Caco-2 (cell line): Measurements from ENCODE around the gene ZDHHC3. TPM values are rescaled to one million over a fixed set of nuclear protein-coding genes. Genes with fewer than 3 reads are reported as not detected.

ENCODE experiments used
- BruUV-seq: library from RNA; stranded (reverse); fragments of 400-500 nt; replicated peaks from 2 replicates; lab custom pipeline; 2021; lab: Mats Ljungman, UMichigan
- CTCF ChIA-PET: fragments of 300-600 bp; sonication (Branson Sonifier 250); formaldehyde crosslinking; loops from one replicate; lab custom pipeline; 2022; ENCODE audit warnings: antibody characterized with exemption; lab: Charles Lee
- POLR2A ChIA-PET: fragments of 300-600 bp; sonication (Branson Sonifier 250); formaldehyde crosslinking; loops from one replicate; lab custom pipeline; 2022; ENCODE audit warnings: antibody characterized with exemption; lab: Charles Lee
- DNase-seq, 2 experiments: peaks; one replicate each; pipeline versions ENCODE4 v3.0.0 to v3.0.0-alpha.2; 2020 to 2022
- H3K27me3 ChIP-seq: replicated peaks from 2 replicates; pipeline ENCODE4 v1.6.0; 2011; ENCODE audit warnings: low read length; ENCODE audit not compliant: control insufficient read depth, insufficient read depth
- H3K36me3 ChIP-seq: 2 replicates; pipeline ENCODE4 v1.5.1; 2011; ENCODE audit warnings: low read length; ENCODE audit not compliant: control insufficient read depth, insufficient read depth
- H3K4me1 ChIP-seq: fragments of 250-450 bp; sonication (Bioruptor Pico); 2 replicates; pipeline ENCODE4 v1.5.1; 2020; ENCODE audit warnings: mild to moderate bottlenecking
- H3K4me3 ChIP-seq: 2 replicates; pipeline ENCODE4 v1.5.1; 2011; ENCODE audit warnings: low read depth, mild to moderate bottlenecking, control low read depth, low read length
- H3K9me3 ChIP-seq: fragments of 250-450 bp; sonication (Bioruptor Pico); 2 replicates; pipeline ENCODE4 v1.5.1; 2020; ENCODE audit warnings: mild to moderate bottlenecking, moderate library complexity
- H3K27ac Mint-ChIP-seq: one replicate; pipeline ENCODE4 v1.8.0; 2022; ENCODE audit warnings: mixed read lengths; ENCODE audit not compliant: unreplicated experiment
- H3K27me3 Mint-ChIP-seq: one replicate; pipeline ENCODE4 v1.8.0; 2022; ENCODE audit warnings: mixed read lengths; ENCODE audit not compliant: insufficient read depth, unreplicated experiment
- H3K36me3 Mint-ChIP-seq: one replicate; pipeline ENCODE4 v1.8.0; 2022; ENCODE audit warnings: mild to moderate bottlenecking, mixed read lengths; ENCODE audit not compliant: insufficient read depth, unreplicated experiment
- H3K4me1 Mint-ChIP-seq: one replicate; pipeline ENCODE4 v1.8.0; 2022; ENCODE audit warnings: low read depth, mixed read lengths; ENCODE audit not compliant: unreplicated experiment
- H3K4me3 Mint-ChIP-seq: one replicate; pipeline ENCODE4 v1.8.0; 2022; ENCODE audit warnings: mild to moderate bottlenecking, moderate library complexity, mixed read lengths; ENCODE audit not compliant: unreplicated experiment
- H3K9me3 Mint-ChIP-seq: one replicate; pipeline ENCODE4 v1.8.0; 2022; ENCODE audit warnings: mixed read lengths; ENCODE audit not compliant: unreplicated experiment
- intact Hi-C: fragments of 100-400 bp; cut with micrococcal nuclease; formaldehyde crosslinking; loops from one replicate; pipeline ENCODE4 v1.10.0; 2022; ENCODE audit not compliant: unreplicated experiment
- total RNA-seq: library from RNA; stranded (reverse); gene quantifications from 2 replicates; pipeline ENCODE4 v1.2.3, GENCODE V29; 2022
- TF ChIP-seq, protein P1 (sequence below), 2 experiments: fragments of 200-600 bp in 1 of 2; IDR thresholded peaks; 1 replicate in 1 of 2; 2 replicates in 1 of 2; pipeline versions ENCODE4 v1.5.1 to v1.8.0; 2011 to 2022; ENCODE audit warnings: antibody characterized with exemption in 1 of 2, control low read depth in 1 of 2, inconsistent platforms in 1 of 2, low read depth in 1 of 2, low read length in 1 of 2, mild to moderate bottlenecking in 1 of 2, moderate library complexity in 1 of 2; ENCODE audit not compliant: insufficient read depth in 1 of 2, severe bottlenecking in 1 of 2, unreplicated experiment in 1 of 2

ZDHHC3 gene
- total RNA-seq, 1 experiment from 2014 or later = 71.3 TPM

DNA sequence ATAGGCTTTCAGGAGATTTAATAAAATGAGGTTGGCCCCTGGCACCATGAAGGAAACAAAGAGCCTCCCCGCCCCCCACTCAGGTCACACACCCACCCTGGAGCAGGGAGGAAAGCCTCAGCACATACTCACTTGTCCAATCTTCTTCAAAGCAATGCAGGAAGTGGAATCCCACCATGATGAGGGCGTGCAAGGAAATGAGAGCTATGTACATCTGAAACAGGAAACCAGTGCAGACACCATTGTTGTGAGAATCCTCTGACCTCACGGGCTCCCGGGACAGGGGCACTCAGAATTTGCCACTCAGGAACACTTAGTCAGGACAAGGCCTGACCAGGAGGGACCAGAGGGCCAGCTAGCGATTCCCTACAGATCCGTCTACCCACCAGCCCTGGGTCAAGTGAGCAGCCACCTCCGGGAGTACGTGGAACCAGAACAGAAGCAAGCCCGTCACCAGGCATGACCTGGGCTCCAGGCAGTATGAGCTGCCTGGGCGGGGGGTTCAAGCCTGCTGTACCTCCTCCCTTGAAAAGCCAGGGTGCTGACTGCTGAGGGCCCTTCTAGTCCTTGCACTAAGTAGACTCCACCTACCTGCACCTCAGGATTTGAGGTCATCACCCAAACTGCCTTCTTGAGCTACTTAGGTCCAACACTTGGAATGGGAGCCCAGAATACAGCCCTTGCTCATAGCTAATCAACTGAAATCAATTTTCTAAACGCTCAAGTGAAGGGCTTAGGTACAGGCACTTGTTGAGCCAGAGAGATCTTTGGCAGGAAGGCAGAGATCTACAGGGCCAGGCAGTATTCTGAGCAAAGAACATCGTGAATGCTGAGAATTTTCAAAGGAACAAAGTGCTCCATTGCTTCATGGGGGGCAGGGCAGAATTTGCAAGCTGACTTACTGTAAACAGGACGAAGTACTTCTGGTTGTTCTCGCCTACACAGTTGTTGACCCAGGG lies 42.7 kb downstream of the ZDHHC3 start:
- CTCF ChIA-PET = no interaction called here
- Mint-ChIP-seq H3K4me3 (no peak overlapping the region), H3K36me3 (peaks cover 43% of the 10 kb centered on the region), H3K27me3 (no peaks in the 10 kb centered on the region), H3K9me3 (no peaks in the 10 kb centered on the region), H3K4me1 (no peaks in the 10 kb centered on the region), H3K27ac (no peak overlapping the region)
- POLR2A ChIA-PET = no interaction called here
- no peaks in the 10 kb centered on the region for H3K4me1 ChIP-seq
- TF ChIP-seq, protein P1, sequence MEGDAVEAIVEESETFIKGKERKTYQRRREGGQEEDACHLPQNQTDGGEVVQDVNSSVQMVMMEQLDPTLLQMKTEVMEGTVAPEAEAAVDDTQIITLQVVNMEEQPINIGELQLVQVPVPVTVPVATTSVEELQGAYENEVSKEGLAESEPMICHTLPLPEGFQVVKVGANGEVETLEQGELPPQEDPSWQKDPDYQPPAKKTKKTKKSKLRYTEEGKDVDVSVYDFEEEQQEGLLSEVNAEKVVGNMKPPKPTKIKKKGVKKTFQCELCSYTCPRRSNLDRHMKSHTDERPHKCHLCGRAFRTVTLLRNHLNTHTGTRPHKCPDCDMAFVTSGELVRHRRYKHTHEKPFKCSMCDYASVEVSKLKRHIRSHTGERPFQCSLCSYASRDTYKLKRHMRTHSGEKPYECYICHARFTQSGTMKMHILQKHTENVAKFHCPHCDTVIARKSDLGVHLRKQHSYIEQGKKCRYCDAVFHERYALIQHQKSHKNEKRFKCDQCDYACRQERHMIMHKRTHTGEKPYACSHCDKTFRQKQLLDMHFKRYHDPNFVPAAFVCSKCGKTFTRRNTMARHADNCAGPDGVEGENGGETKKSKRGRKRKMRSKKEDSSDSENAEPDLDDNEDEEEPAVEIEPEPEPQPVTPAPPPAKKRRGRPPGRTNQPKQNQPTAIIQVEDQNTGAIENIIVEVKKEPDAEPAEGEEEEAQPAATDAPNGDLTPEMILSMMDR (IDR thresholded peaks at IDR 0.05; ENCODE audit: insufficient read depth in 1 of 2, low read depth in 1 of 2, low read length in 1 of 2, severe bottlenecking in 1 of 2, unreplicated experiment in 1 of 2) = no peak
- H3K4me3 ChIP-seq = no peak overlapping the region
- BruUV-seq = no TSS peak
- H3K9me3 ChIP-seq = no peaks in the 10 kb centered on the region
- DNase-seq = no peak
- intact Hi-C loops = no loop called here
- no peaks in the 10 kb centered on the region for H3K27me3 ChIP-seq
- peaks cover 3% of the 10 kb centered on the region for H3K36me3 ChIP-seq

DNA sequence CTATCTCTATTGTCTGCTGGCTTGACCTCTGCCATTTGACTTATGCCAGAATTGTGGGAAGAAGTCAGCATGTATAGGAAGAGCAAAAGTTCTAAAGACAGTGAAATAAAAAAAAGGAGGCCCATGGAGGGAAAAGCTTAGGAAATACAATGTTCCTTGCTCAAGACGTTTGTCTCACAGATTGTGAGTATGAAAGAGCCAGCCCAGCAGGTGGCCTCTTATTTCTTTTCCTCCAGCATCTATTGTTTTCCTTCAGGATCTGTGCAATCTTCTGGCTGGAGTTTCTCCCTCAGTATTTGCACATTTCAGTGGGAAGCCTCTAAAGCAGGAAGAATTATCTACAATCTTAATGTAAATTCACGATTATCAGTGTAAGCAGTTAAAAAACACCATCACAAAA lies 43.7 kb downstream of the ZDHHC3 start:
- Mint-ChIP-seq H3K36me3 (peaks cover 40% of the 10 kb centered on the region), H3K4me1 (no peaks in the 10 kb centered on the region), H3K4me3 (no peak overlapping the region), H3K9me3 (no peaks in the 10 kb centered on the region), H3K27ac (no peak overlapping the region), H3K27me3 (no peaks in the 10 kb centered on the region)
- Histone ChIP-seq H3K9me3 (no peaks in the 10 kb centered on the region), H3K36me3 (peaks cover 3% of the 10 kb centered on the region), H3K4me1 (no peaks in the 10 kb centered on the region), H3K27me3 (no peaks in the 10 kb centered on the region), H3K4me3 (no peak overlapping the region)
- ChIA-PET POLR2A (no interaction called here), CTCF (no interaction called here)
- TF ChIP-seq, protein P1 (IDR thresholded peaks at IDR 0.05; ENCODE audit: insufficient read depth in 1 of 2, low read depth in 1 of 2, low read length in 1 of 2, severe bottlenecking in 1 of 2, unreplicated experiment in 1 of 2) = no peak
- intact Hi-C loops = no loop called here
- BruUV-seq = no TSS peak
- no peak for DNase-seq

DNA sequence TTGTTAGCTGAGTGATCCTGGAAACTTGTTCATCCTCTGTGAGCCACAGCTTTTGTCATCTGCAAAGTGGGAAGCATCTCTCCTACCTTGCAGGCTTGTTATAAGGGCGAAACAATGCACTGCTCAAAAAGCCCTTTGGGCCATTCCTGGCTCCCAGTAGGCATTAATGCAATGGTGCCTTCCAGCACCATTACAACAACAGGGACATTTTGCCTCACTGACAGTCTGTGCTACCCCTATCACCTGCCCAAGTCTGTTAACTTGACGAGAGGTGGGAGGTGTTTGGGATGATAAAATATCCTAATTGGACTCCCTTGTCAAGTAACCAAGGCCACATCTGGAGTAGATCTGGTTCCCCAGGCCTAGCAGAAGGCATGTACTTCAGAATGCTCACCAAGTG lies 44.2 kb downstream of the ZDHHC3 start:
- H3K36me3 Mint-ChIP-seq = peaks cover 40% of the 10 kb centered on the region
- H3K27me3 Mint-ChIP-seq = no peaks in the 10 kb centered on the region
- ChIA-PET POLR2A (no interaction called here), CTCF (no interaction called here)
- H3K27me3 ChIP-seq = no peaks in the 10 kb centered on the region
- no peaks in the 10 kb centered on the region for H3K4me1 Mint-ChIP-seq
- TF ChIP-seq, protein P1 (IDR thresholded peaks at IDR 0.05; ENCODE audit: insufficient read depth in 1 of 2, low read depth in 1 of 2, low read length in 1 of 2, severe bottlenecking in 1 of 2, unreplicated experiment in 1 of 2) = no peak
- H3K4me3 Mint-ChIP-seq = no peak overlapping the region
- intact Hi-C loops = no loop called here
- peaks cover 3% of the 10 kb centered on the region for H3K36me3 ChIP-seq
- no peaks in the 10 kb centered on the region for H3K4me1 ChIP-seq
- no peak overlapping the region for H3K4me3 ChIP-seq
- H3K27ac Mint-ChIP-seq = no peak overlapping the region
- DNase-seq = no peak
- no peaks in the 10 kb centered on the region for H3K9me3 Mint-ChIP-seq
- no TSS peak for BruUV-seq
- no peaks in the 10 kb centered on the region for H3K9me3 ChIP-seq
